Spleen (tissue), 7 donors: Measurements from ENCODE around the gene ZNF691.
"Not testable (repeated sequence)": the region's sequence is repeated elsewhere in the genome, so short reads cannot be mapped to it uniquely, and the experiment has no call there.

Experiments
- CTCF ChIP-seq, 11 experiments: fragments of 200-600 bp in 7 of 11; fragments of 450-650 bp in 4 of 11; sonication (generic) in 4 of 11; IDR thresholded peaks in 8 of 11; conservative IDR thresholded peaks in 3 of 11; 1 replicate in 7 of 11; 2 replicates in 4 of 11; pipeline versions ENCODE4 v1.4.0 to v1.8.0; 2016 to 2021; ENCODE audit warnings: antibody characterized with exemption in 11 of 11, inconsistent platforms in 4 of 11, mild to moderate bottlenecking in 1 of 11
- POLR2A ChIP-seq, 3 donors: fragments of 450-650 bp; IDR thresholded peaks; one replicate each; pipeline ENCODE4 v1.5.1; 2017; ENCODE audit warnings: antibody characterized with exemption in 3 of 3, mild to moderate bottlenecking in 1 of 3
- donor health status: DM: no; HTN: no; CAD: no; lungs with moderate emphysema.
- donor health status: DM: no; HTN: no; CAD: no.
- donor health status: DM: no; HTN: no; CAD: no.

- TF ChIP-seq POLR2A (IDR thresholded peaks at IDR 0.05); CTCF (IDR thresholded peaks at IDR 0.05 in 8 of 11, conservative IDR thresholded peaks at IDR 0.05 in 3 of 11): not testable (repeated sequence)
These were observed 10.1 kb downstream of the ZNF691 start for GRCh38 chr1:42856554-42856953.
